Upper lobe of left lung (tissue), 4 donors: ENCODE results near the gene GRHPR.

ENCODE experiments used
- POLR2A ChIP-seq, 4 donors: fragments of 450-650 bp; IDR thresholded peaks; one replicate each; pipeline ENCODE4 v1.5.1; 2016 to 2017; ENCODE audit warnings: antibody characterized with exemption in 4 of 4, mild to moderate bottlenecking in 2 of 4
- POLR2AphosphoS5 ChIP-seq, 2 donors: sonication (generic); formaldehyde crosslinking; IDR thresholded peaks; one replicate each; pipeline ENCODE4 v1.5.1; 2017; ENCODE audit warnings: antibody characterized with exemption in 2 of 2
- TF ChIP-seq, protein P1 (sequence below), 6 experiments: fragments of 450-650 bp in 4 of 6; fragments of 200-600 bp in 2 of 6; sonication (generic) in 2 of 6; IDR thresholded peaks; one replicate each; pipeline ENCODE4 v1.5.1; 2016 to 2019; ENCODE audit warnings: antibody characterized with exemption in 6 of 6

DNA sequence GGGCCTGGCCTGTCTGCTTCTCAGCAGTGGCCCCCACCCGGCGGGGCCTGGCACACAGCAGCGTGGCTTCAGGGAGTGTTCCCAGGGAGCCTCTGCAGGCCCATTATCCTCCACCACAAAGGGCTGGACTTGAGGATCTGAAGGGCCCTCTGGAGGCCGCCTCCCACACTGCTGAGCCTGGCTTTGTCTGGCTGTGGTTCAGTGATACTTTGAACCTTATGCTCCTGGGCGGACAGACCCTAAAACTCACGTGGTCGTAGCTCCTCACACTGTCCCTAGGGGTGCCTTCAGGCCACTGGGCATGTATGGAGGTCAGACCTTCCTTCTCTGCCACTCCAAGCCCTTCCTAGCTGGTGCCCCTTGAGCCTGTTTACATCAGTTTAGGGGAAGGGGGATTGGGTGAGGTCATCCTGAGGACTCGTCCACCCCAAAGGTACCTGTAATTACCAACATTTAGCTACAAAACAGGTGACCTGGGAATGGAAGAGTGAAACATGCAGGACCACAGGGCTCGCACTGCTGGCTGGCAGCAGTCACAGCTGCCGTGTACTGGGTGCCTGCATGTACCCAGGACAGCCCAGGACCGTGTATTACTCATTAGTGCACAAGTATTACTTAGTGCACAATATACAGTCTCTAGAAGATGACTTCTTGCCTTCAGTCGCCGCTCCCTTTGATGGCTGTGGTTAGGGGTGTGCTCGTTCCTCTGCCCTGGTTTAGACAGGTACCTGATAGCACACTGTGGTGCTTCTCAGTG, 8.5 kb downstream of the GRHPR start:
- TF ChIP-seq POLR2A (IDR thresholded peaks at IDR 0.05) (no peak), POLR2AphosphoS5 (IDR thresholded peaks at IDR 0.05) (no peak)
- TF ChIP-seq, protein P1, sequence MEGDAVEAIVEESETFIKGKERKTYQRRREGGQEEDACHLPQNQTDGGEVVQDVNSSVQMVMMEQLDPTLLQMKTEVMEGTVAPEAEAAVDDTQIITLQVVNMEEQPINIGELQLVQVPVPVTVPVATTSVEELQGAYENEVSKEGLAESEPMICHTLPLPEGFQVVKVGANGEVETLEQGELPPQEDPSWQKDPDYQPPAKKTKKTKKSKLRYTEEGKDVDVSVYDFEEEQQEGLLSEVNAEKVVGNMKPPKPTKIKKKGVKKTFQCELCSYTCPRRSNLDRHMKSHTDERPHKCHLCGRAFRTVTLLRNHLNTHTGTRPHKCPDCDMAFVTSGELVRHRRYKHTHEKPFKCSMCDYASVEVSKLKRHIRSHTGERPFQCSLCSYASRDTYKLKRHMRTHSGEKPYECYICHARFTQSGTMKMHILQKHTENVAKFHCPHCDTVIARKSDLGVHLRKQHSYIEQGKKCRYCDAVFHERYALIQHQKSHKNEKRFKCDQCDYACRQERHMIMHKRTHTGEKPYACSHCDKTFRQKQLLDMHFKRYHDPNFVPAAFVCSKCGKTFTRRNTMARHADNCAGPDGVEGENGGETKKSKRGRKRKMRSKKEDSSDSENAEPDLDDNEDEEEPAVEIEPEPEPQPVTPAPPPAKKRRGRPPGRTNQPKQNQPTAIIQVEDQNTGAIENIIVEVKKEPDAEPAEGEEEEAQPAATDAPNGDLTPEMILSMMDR (IDR thresholded peaks at IDR 0.05): no peak
